Activated T-cell treated with anti-CD3 and anti-CD28 coated beads, Interleukin-2, amount 50 U/mL, for 4 hours (primary cell): ENCODE measurements around the gene POMGNT2. TPM values are rescaled to one million over a fixed set of nuclear protein-coding genes. Genes with fewer than 3 reads are reported as not detected.

ENCODE experiments used
- ATAC-seq, 2 donors: fragments of 200-7000 bp; cut with Tn5 transposase; one replicate each; pipeline ENCODE4 v1.10.0; 2021
- DNase-seq: peaks from one replicate; pipeline ENCODE4 v3.0.0-alpha.2; 2020
- H3K27me3 Mint-ChIP-seq: one replicate; pipeline ENCODE4 v1.8.0; 2021; ENCODE audit warnings: low read depth, mixed read lengths
- H3K36me3 Mint-ChIP-seq: one replicate; pipeline ENCODE4 v1.8.0; 2022; ENCODE audit warnings: mixed read lengths; ENCODE audit not compliant: insufficient read depth
- H3K4me1 Mint-ChIP-seq: one replicate; pipeline ENCODE4 v1.8.0; 2021; ENCODE audit warnings: low read depth, mixed read lengths
- H3K4me3 Mint-ChIP-seq: one replicate; pipeline ENCODE4 v1.8.0; 2021; ENCODE audit warnings: mild to moderate bottlenecking, moderate library complexity, mixed read lengths
- H3K9me3 Mint-ChIP-seq: one replicate; pipeline ENCODE4 v1.8.0; 2021; ENCODE audit warnings: mixed read lengths
- total RNA-seq, 3 donors: library from RNA; stranded (reverse); gene quantifications; one replicate each; pipeline ENCODE4 v1.2.1, GENCODE V29; 2021

POMGNT2 gene
- total RNA-seq, 3 donors from 2014 or later, result 10.0 to 10.6 (median 10.4) TPM

DNA sequence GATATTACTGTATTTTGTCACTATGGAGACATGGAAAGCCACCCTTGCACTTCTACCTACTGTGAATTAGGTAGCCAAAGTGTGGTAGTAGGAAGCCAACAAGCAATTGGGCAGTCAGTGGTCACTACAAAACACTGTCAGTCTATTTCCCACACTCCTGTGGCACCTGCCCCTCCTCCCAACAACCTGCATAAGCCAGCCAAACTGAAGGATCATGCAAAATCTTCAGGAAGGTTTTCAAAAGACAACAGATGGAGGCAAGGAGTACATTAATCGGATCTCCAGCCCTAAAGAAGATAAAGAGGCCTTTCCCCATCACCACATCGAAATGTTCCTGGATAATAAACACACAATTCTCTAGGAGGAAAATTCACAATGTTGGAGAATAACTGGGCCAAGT lies 11.9 kb downstream of the POMGNT2 start:
- DNase-seq (no peak), ATAC-seq (no peak)
- Mint-ChIP-seq H3K36me3 (peaks cover 7% of the 10 kb centered on the region), H3K4me1 (peaks cover 3% of the 10 kb centered on the region), H3K4me3 (no peak overlapping the region), H3K27me3 (no peaks in the 10 kb centered on the region), H3K9me3 (no peaks in the 10 kb centered on the region)

DNA sequence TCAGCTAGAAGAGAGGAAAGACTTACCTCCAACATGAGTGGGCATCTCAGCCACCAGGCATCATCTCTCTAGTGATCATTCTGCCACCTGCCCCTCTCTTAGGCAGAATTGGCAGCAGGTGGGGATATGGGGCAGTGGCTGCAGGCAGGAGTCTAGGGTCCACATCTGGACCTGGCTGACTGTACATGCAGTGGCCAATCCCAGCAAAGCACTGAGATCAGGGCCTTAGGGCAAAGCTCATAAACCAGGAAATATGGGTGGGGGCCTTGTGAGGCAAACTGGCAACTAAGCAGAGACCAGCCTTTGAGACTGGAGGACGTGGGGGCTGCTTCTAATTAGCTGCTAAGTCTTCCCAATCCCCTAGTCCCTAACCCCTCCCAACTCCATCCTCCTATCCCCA lies 12.9 kb downstream of the POMGNT2 start:
- ATAC-seq (no peak), DNase-seq (no peak)
- no peak overlapping the region for H3K4me3 Mint-ChIP-seq
- H3K4me1 Mint-ChIP-seq, result peaks cover 2% of the 10 kb centered on the region
- peaks cover 7% of the 10 kb centered on the region for H3K36me3 Mint-ChIP-seq
- no peaks in the 10 kb centered on the region for H3K9me3 Mint-ChIP-seq
- no peaks in the 10 kb centered on the region for H3K27me3 Mint-ChIP-seq

DNA sequence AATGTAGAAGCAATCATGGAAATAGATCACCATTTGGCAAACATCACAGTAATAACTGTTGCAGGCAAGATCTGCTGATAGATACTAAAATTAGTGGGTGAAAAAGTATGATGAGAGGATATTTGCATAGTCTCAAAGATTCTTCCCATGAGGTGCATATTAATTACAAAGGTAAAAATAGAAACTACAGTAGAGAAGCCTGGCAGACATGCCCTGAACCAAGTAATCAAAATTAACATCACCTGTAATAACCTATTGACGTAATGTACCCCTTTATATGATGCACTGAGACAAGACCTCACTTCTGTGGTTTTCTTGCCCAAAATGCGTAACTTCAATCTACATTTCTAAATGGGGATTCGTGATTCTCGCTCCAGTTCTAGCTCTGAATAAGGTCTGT lies 14.4 kb downstream of the POMGNT2 start:
- Mint-ChIP-seq H3K27me3 (no peaks in the 10 kb centered on the region), H3K36me3 (peaks cover 5% of the 10 kb centered on the region), H3K4me1 (peaks cover 4% of the 10 kb centered on the region), H3K9me3 (no peaks in the 10 kb centered on the region), H3K4me3 (no peak overlapping the region)
- no peak for DNase-seq
- ATAC-seq, result no peak

DNA sequence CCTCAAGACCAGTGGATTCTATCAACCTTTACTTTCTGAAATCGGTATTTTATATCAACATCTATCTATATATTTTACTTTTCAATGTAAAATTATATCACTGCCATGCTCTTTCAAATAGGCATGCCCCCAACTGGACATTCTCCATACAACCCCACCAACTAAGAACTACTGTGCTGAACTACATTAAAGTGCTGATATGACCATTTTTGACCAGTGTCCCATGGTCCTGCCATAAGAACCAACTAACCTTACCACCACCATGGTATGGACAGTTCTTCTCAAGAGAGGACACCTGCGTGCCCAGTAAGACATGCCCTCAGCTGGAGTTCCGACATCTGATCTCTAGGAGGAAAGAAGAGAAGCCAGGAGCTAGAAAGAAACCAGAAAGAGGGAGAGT lies 15.6 kb downstream of the POMGNT2 start:
- no peaks in the 10 kb centered on the region for H3K9me3 Mint-ChIP-seq
- ATAC-seq (no peak), DNase-seq (no peak)
- no peak overlapping the region for H3K4me3 Mint-ChIP-seq
- H3K36me3 Mint-ChIP-seq, result peaks cover 6% of the 10 kb centered on the region
- H3K4me1 Mint-ChIP-seq, result peaks cover 4% of the 10 kb centered on the region
- no peaks in the 10 kb centered on the region for H3K27me3 Mint-ChIP-seq

DNA sequence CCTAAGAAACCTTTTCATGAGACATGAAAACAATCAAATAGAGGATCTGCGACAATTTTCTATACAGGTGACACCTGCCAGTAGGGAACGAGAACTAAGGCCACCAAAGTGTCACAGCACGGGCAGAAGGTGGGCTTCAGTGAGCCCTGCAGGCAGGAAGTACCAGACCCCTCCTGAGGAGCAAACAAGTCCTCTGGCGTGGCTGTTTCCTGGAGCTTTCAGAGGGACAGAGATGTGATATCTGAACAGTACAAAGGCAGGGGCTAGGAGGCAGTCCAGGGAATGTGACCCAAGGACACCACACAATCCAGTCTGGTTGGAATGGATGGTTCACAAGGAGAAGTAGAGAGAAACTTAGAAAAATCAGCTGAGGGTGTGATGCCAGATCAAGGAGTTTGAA lies 16.8 kb downstream of the POMGNT2 start:
- no peak overlapping the region for H3K4me3 Mint-ChIP-seq
- H3K36me3 Mint-ChIP-seq, result peaks cover 13% of the 10 kb centered on the region
- ATAC-seq, result no peak
- peaks cover 4% of the 10 kb centered on the region for H3K4me1 Mint-ChIP-seq
- DNase-seq, result no peak
- H3K27me3 Mint-ChIP-seq, result no peaks in the 10 kb centered on the region
- H3K9me3 Mint-ChIP-seq, result no peaks in the 10 kb centered on the region

DNA sequence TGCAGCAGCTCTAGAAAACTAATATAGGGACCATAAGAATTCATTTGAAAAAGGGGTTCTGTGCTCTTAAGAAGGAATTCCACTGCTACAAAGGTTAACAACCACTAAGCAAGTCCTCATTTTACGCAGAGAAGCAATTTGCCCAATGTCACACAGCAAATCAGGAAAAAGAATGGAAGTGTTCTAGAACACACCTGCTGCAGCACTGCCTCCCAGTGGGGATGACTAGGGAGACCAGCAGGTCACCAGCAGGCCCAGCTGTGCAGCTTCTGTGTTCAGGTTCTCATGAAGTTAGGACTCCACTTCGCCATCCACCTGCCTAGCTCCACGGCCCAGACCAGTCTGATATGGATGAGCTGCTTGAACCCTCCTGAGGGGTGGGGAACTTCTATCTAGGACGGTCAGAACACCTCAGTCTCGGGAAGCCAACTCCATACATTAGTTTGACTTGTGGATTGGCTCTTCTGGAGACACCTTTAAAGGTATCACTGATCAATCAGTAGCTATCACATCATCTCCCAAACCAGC lies 18.6 kb downstream of the POMGNT2 start:
- no peak for DNase-seq
- Mint-ChIP-seq H3K36me3 (peaks cover 29% of the 10 kb centered on the region), H3K27me3 (no peaks in the 10 kb centered on the region), H3K4me3 (no peak overlapping the region), H3K4me1 (peaks cover 4% of the 10 kb centered on the region), H3K9me3 (peaks cover 7% of the 10 kb centered on the region)
- no peak for ATAC-seq

DNA sequence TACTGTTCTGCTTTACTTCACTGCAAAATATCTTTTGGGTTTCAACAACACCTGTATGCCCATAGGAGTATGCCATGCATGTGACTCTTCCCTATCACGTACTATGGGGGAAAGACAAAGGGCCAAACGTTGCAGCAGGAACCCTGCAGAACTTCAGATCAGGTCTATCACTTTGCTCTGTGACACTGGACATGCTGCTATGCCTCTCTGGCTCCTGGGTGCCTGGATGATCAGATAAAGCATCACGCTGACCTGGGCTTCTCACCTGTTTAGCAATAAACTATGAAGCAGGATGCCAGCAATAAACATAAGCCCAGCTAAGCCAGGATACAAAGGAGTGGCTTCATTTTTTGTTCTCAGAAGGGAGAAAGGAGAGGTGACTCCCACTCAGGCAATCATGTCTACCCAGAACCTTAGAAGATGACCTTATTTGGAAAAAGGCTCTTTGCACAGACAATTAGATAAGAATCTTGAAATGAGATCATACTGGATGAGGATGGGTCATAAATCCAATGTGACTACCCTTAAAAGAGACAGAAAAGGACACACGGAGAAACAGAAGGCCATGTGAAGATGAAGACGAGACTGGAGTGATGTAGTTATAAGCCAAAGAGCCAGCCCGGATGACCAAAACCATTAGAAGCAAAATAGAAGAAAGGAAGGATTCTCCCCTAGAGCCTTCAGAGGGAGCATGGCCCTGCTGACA lies 19.3 kb downstream of the POMGNT2 start:
- Mint-ChIP-seq H3K36me3 (peaks cover 32% of the 10 kb centered on the region), H3K4me1 (peaks cover 4% of the 10 kb centered on the region), H3K9me3 (peaks cover 7% of the 10 kb centered on the region), H3K4me3 (no peak overlapping the region), H3K27me3 (no peaks in the 10 kb centered on the region)
- ATAC-seq (no peak), DNase-seq (no peak)

DNA sequence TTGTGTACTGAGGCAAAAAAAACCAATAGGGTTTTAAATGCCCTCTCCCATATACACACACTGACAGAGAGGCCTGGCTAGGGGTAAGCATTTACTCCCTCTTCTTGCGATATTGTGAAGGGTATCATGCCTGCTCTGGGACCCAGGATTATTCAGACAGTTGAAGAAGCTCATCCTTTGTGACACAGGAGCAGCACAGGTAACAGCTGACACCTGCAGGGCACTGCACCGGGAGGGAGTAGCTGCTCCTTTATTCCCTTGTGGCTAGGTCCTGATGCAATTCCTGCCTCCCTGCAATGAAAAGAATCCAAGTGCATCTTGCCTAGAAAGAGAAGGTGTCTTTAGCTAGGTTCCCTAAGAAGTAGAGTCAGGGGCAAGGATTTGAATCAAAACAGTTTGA lies 23.4 kb downstream of the POMGNT2 start:
- Mint-ChIP-seq H3K4me3 (no peak overlapping the region), H3K27me3 (no peaks in the 10 kb centered on the region), H3K36me3 (peaks cover 56% of the 10 kb centered on the region), H3K9me3 (peaks cover 7% of the 10 kb centered on the region), H3K4me1 (peaks cover 4% of the 10 kb centered on the region)
- DNase-seq, result no peak
- no peak for ATAC-seq

DNA sequence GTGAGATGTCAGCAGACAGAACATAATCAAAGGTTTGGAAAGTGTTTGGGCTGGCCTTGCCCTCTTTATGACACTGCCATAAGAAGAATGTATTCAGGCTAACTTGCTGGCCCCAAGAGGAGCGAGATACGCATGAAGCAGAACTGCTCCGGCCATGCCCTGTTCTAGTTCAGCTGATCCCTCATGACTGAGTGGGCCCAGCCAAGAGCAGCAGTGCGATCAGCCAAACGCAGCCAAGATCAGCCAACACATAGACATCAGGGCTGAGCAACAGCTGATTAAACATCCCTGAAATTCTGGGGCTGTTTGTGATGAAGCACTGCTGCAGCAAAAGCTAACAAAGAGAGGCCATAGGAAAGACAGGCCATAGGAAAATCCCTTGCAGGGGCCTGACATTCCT lies 24.1 kb downstream of the POMGNT2 start:
- peaks cover 7% of the 10 kb centered on the region for H3K9me3 Mint-ChIP-seq
- H3K36me3 Mint-ChIP-seq, result peaks cover 58% of the 10 kb centered on the region
- DNase-seq (no peak), ATAC-seq (no peak)
- no peak overlapping the region for H3K4me3 Mint-ChIP-seq
- no peaks in the 10 kb centered on the region for H3K27me3 Mint-ChIP-seq
- H3K4me1 Mint-ChIP-seq, result peaks cover 3% of the 10 kb centered on the region

DNA sequence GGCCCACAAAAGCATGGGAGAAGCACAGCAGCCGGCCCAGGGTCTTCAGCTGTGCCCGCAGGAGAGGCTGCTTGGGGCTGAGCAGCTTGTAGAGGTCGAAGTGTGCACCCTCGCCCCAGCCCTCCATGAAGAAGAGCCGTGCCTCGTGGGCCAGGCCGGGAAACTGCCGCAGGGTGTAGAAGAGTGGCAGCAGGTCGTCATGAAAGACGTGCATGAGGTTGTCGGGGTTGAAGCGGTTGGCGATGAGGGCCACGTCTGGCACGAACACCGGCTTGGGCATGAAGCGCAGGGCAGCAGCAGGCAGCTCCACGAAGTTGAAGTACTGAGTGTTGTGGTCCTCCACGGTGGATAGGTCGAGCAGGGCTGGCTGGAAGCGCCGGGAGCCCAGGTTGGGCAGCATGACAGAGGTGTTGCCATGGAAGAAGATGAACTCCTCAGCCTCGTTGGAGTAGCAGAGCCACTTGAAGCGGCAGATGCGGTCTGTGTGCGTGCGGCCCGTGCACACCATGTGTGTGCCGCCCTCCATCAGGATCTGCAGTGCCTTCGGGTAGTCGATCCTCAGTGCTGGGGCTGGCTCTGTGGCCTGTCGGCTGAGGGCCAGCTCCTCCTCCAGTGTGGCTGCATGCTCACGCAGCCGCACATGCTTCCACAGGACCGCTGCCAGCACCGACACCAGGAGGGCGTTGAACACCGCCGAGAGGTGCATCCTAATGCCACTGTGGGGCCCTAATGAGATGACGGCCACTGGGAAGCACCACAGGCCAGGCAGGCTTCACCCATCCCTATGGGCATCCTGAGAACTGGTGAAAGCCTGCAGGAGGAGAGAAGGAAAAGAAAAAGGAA lies 24.9 kb downstream of the POMGNT2 start:
- no peak overlapping the region for H3K4me3 Mint-ChIP-seq
- peaks cover 60% of the 10 kb centered on the region for H3K36me3 Mint-ChIP-seq
- no peak for DNase-seq
- ATAC-seq, result no peak
- no peaks in the 10 kb centered on the region for H3K4me1 Mint-ChIP-seq
- no peaks in the 10 kb centered on the region for H3K27me3 Mint-ChIP-seq
- H3K9me3 Mint-ChIP-seq, result peaks cover 7% of the 10 kb centered on the region

DNA sequence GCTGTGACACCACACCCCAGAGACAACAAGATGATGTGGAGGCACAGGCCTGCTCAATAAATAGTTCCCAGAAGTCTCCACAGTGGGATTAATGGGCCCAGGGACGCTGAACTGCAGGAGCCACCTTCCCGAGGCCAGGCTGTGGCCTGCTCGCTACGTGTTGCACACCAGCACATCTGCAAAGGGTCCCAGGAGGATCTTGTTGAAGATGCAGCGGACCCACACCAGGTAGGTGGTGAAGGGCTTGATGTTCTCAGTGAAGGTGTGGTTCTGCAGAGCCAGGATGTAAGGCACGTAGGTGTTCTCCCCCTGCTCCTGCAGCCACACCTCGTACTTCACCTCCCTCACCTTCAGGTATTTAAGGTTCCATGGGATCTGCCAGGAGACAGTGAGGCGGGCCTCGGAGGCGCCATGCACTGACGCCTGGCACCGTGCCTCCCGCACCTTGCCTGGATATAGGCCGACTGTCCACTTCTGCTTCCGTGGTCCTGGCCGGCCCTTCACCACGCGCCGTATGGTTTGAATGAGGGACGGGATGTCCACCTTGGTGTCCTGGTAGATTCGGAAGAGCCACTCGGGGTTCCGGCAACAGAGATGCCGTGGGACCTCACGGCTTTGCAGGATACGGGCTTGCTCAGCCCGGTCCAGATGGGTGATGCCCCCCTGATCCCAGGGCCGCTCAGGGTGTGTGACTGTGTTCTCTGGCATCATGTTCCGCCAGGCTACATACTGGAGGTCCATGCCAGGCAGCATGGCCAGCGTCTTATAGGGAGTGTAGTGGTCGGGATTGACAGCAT lies 26.1 kb downstream of the POMGNT2 start:
- Mint-ChIP-seq H3K4me1 (no peaks in the 10 kb centered on the region), H3K4me3 (no peak overlapping the region), H3K36me3 (peaks cover 52% of the 10 kb centered on the region), H3K9me3 (peaks cover 7% of the 10 kb centered on the region), H3K27me3 (no peaks in the 10 kb centered on the region)
- DNase-seq (no peak), ATAC-seq (no peak)

DNA sequence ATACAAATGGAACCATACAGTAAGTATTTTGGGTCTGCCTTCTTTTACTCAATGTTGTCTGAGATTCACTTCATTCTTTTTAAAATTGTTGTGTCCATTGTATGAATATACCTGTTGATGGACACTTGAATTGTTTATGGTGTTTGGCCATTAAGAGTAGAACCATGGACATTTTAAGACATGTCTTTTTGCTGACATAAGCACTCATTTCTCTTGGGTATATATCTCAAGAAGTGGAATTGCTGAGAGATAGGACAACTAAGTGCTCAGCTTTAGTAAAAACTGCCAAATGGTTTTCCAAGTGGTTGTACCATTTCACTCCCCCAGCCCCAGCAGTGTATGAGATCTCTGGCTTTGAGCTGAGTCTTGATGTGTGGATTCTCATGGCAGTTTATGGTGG lies 28.2 kb downstream of the POMGNT2 start:
- Mint-ChIP-seq H3K36me3 (peaks cover 36% of the 10 kb centered on the region), H3K27me3 (no peaks in the 10 kb centered on the region), H3K4me3 (no peak overlapping the region), H3K9me3 (no peaks in the 10 kb centered on the region), H3K4me1 (no peaks in the 10 kb centered on the region)
- DNase-seq (no peak), ATAC-seq (no peak)

DNA sequence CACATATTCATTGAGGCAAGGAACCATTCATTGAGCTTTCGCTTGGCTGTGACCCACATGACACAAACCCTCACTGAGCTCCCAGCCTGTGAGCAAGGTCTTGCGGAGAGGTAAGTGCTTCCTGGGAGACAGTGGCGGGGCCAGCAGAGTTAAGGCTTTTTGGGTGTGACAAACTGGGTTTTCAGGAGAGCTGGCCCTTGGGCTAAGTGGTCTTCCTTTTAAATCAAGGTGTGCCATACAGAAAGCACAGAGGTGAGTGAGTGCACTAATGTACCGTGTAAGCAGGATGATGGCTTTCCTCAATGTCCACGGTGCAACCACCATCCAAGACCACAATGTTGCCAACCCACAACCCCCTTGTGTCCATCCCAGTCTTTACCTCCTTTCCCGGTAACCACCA lies 28.6 kb downstream of the POMGNT2 start:
- H3K4me3 Mint-ChIP-seq, result no peak overlapping the region
- no peaks in the 10 kb centered on the region for H3K27me3 Mint-ChIP-seq
- DNase-seq, result no peak
- no peaks in the 10 kb centered on the region for H3K9me3 Mint-ChIP-seq
- no peaks in the 10 kb centered on the region for H3K4me1 Mint-ChIP-seq
- peaks cover 32% of the 10 kb centered on the region for H3K36me3 Mint-ChIP-seq
- no peak for ATAC-seq

DNA sequence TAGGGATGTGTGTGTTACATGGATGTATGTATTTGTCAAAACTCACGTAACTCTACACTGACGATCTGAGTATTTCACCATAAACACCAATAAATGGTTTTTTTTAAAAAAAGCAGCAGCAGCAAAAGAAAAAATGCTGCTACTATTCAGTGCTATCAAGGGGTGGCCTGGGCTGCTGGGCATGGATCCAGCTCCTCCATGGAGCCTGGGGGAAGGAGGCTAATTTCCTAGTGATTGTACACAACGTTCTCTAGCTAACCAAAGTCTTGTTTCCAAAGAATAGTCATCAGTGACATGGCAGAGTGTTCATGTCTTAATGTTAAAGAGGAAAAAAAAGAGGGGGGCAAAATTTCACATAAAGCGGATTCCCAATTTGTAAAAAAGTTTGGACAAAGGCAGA lies 29.0 kb downstream of the POMGNT2 start:
- H3K27me3 Mint-ChIP-seq, result no peaks in the 10 kb centered on the region
- ATAC-seq, result no peak
- no peaks in the 10 kb centered on the region for H3K4me1 Mint-ChIP-seq
- H3K36me3 Mint-ChIP-seq, result peaks cover 28% of the 10 kb centered on the region
- H3K9me3 Mint-ChIP-seq, result no peaks in the 10 kb centered on the region
- DNase-seq, result no peak
- H3K4me3 Mint-ChIP-seq, result no peak overlapping the region
